ENCODE data around the gene TRIM41. TPM values are rescaled to one million over a fixed set of nuclear protein-coding genes. Genes with fewer than 3 reads are reported as not detected.
A peak's percentile ranks its signal among the peaks of the same experiment; 100 is the strongest.

Gene TRIM41
- total RNA-seq, 1 experiment from 2014 or later, result 34.2 TPM

- H3K36me3 Mint-ChIP-seq (ENCODE audit: insufficient read depth in 1 of 3, low read depth in 3 of 3), result peaks cover 3 to 17% (median 5%) of the 10 kb centered on the region in 3 experiments; a peak in 4 of 7 replicates
- Histone ChIP-seq H3K9me3 (ENCODE audit: control insufficient read depth, low read depth, low read length) (no peaks in the 10 kb centered on the region), H4K91ac (ENCODE audit: insufficient read length, low read depth, low read length) (no peak overlapping the region), H3K4me1 (ENCODE audit: insufficient read depth, low read length) (no peaks in the 10 kb centered on the region), H3K18ac (ENCODE audit: insufficient read length, low read depth, low read length) (no peak overlapping the region), H3K79me2 (ENCODE audit: insufficient read depth, low read length) (no peaks in the 10 kb centered on the region), H3K79me1 (ENCODE audit: insufficient read depth, low read depth, low read length, poor library complexity, severe bottlenecking) (peaks cover 3% of the 10 kb centered on the region), H4K5ac (ENCODE audit: insufficient read length, low read depth, low read length) (no peak overlapping the region), H3K4me2 (ENCODE audit: insufficient read depth, insufficient read length, low read length) (peak overlapping the region; percentile 74), H3K4ac (ENCODE audit: low read depth, low read length) (no peak overlapping the region), H2AK5ac (ENCODE audit: insufficient read length, low read length) (no peak overlapping the region), H3K27ac (ENCODE audit: insufficient read length, low read depth, low read length) (no peak overlapping the region), H2AFZ (ENCODE audit: low read length) (no peak overlapping the region), H3K56ac (ENCODE audit: insufficient read length, low read depth, low read length) (no peak overlapping the region), H3K23me2 (ENCODE audit: insufficient read length, low read depth, low read length, poor library complexity, severe bottlenecking) (peaks cover 11% of the 10 kb centered on the region), H3K23ac (ENCODE audit: insufficient read length, low read depth, low read length) (no peak overlapping the region), H3T11ph (ENCODE audit: low read length) (no peak overlapping the region), H2BK5ac (ENCODE audit: insufficient read length, low read length) (no peak overlapping the region), H2BK120ac (ENCODE audit: low read depth, low read length, poor library complexity, severe bottlenecking) (no peak overlapping the region), H3K14ac (ENCODE audit: insufficient read depth, low read length) (no peak overlapping the region), H3K27me3 (ENCODE audit: insufficient read depth, low read length) (no peaks in the 10 kb centered on the region), H4K8ac (replicated peaks; ENCODE audit: insufficient read length, low read depth, low read length) (no peak overlapping the region), H2BK20ac (ENCODE audit: low read depth, low read length, poor library complexity, severe bottlenecking) (no peak overlapping the region), H2BK15ac (ENCODE audit: low read depth, low read length) (no peak overlapping the region), H4K20me1 (ENCODE audit: control insufficient read depth, insufficient read depth, insufficient read length) (no peaks in the 10 kb centered on the region), H2BK12ac (ENCODE audit: insufficient read length, low read depth, low read length) (no peak overlapping the region), H3K9ac (ENCODE audit: extremely low read depth, insufficient read length, low read length) (peak overlapping the region; percentile 46)
- DNase-seq, result no peak
- TF ChIP-seq CTCF (conservative IDR thresholded peaks at IDR 0.05), result peak; percentile 35; the same call in 1 of the 3 replicates
- H3K9me3 Mint-ChIP-seq, result peaks cover 0 to 8% of the 10 kb centered on the region in 2 experiments; a peak in 2 of 5 replicates
- no CpG with 5 or more reads among the region's 18 CpGs for WGBS (ENCODE audit: extremely low coverage, insufficient read length, low lambda C conversion rate)
- peak overlapping the region; percentile 92 to 97 (median 94); a peak in 6 of 7 replicates for H3K27ac Mint-ChIP-seq
- peak overlapping the region; percentile 98 to 99 for H3K4me3 Mint-ChIP-seq
- peaks cover 19% of the 10 kb centered on the region for H3K27me3 Mint-ChIP-seq (ENCODE audit: low read depth)
- H3K4me1 Mint-ChIP-seq, result peaks cover 21 to 27% of the 10 kb centered on the region in 2 experiments
These were observed 437 bp upstream of the TRIM41 start for GRCh38 chr5:181222630-181223057.

All from H9 (cell line).